K562 (cell line): ENCODE results near the gene BANP. TPM values are rescaled to one million over a fixed set of nuclear protein-coding genes. Genes with fewer than 3 reads are reported as not detected.
A peak's percentile ranks its signal among the peaks of the same experiment; 100 is the strongest.
"Not testable (repeated sequence)": the region's sequence is repeated elsewhere in the genome, so short reads cannot be mapped to it uniquely, and the experiment has no call there.

Source experiments
- ATAC-seq: fragments of 200-7000 bp; cut with Tn5 transposase; 3 replicates; pipeline ENCODE4 v1.9.1; 2020; ENCODE audit warnings: moderate library complexity
- BruUV-seq: library from RNA; stranded (reverse); fragments of 400-500 nt; replicated peaks from 2 replicates; lab custom pipeline; 2021; lab: Mats Ljungman, UMichigan
- CTCF ChIA-PET: fragments of 300-600 bp; formaldehyde crosslinking; extraction: SDS; loops from one replicate; lab custom pipeline; 2021; ENCODE audit warnings: low intra/inter-chr PET ratio; lab: Yijun Ruan, JAX
- POLR2A ChIA-PET: fragments of 300-600, 350-650 bp; sonication (Branson Sonifier 250); formaldehyde crosslinking; extraction: SDS; loops from one replicate; lab custom pipeline; 2021; ENCODE audit warnings: antibody characterized with exemption, inconsistent platforms; lab: Yijun Ruan, JAX
- DNase-seq, 4 experiments: peaks; one replicate each; pipeline versions ENCODE4 v3.0.0 to v3.0.0-alpha.2; 2011 to 2018; ENCODE audit warnings: low spot score in 3 of 4, mixed read lengths in 3 of 4; ENCODE audit errors: extremely low read depth in 1 of 4
- FAIRE-seq: peaks from 2 replicates; lab custom pipeline; 2011; peaks lifted over from hg19 to GRCh38; lab: Jason Lieb, UNC
- H2AFZ ChIP-seq: 2 replicates; pipeline ENCODE4 v1.6.0; 2011; ENCODE audit warnings: low read depth, low read length, control low read depth, inconsistent platforms
- H3K27ac ChIP-seq: fragments of 200-600 bp; 3 replicates; pipeline ENCODE4 v1.8.0; 2011; ENCODE audit warnings: low read depth, mild to moderate bottlenecking, control low read depth, inconsistent platforms, low read length, moderate library complexity, mixed read lengths; ENCODE audit errors: extremely low read depth
- H3K27me3 ChIP-seq, 2 experiments: fragments of 300-600 bp in 1 of 2; 2 replicates in 1 of 2; 3 replicates in 1 of 2; pipeline versions ENCODE4 v1.6.0 to v1.8.0; 2011; ENCODE audit warnings: inconsistent platforms in 2 of 2, low read length in 2 of 2, mild to moderate bottlenecking in 1 of 2, mixed read lengths in 1 of 2, moderate library complexity in 1 of 2; ENCODE audit not compliant: control insufficient read depth in 2 of 2, insufficient read depth in 2 of 2
- H3K36me3 ChIP-seq: fragments of 300-600 bp; 3 replicates; pipeline ENCODE4 v1.8.0; 2011; ENCODE audit warnings: mild to moderate bottlenecking, low read length, inconsistent platforms; ENCODE audit not compliant: control insufficient read depth, insufficient read depth
- H3K4me1 ChIP-seq, 2 experiments: fragments of 200-600 bp in 1 of 2; replicated peaks in 1 of 2; 2 replicates in 1 of 2; 3 replicates in 1 of 2; pipeline versions ENCODE4 v1.5.1 to v1.8.0; 2011; ENCODE audit warnings: inconsistent platforms in 2 of 2, low read length in 2 of 2, mild to moderate bottlenecking in 1 of 2, mixed read lengths in 1 of 2, moderate library complexity in 1 of 2; ENCODE audit not compliant: control insufficient read depth in 2 of 2, insufficient read depth in 2 of 2
- H3K4me2 ChIP-seq: 2 replicates; pipeline ENCODE4 v1.6.1; 2011; ENCODE audit warnings: low read length, control low read depth, inconsistent platforms, mixed read lengths; ENCODE audit not compliant: insufficient read depth
- H3K4me3 ChIP-seq: fragments of 200-600 bp; sonication (generic), shearing (Covaris generic); 2 replicates; pipeline ENCODE4 v1.5.1; 2016; ENCODE audit warnings: control low read depth, inconsistent platforms
- H3K79me2 ChIP-seq: fragments of 200-600 bp; 3 replicates; pipeline ENCODE4 v1.8.0; 2011; ENCODE audit warnings: low read length, inconsistent platforms; ENCODE audit not compliant: control insufficient read depth, insufficient read depth
- H3K9ac ChIP-seq, 2 experiments: 2 replicates each; pipeline versions ENCODE4 v1.6.0 to v1.6.1; 2011; ENCODE audit warnings: low read depth in 2 of 2, low read length in 2 of 2, control low read depth in 1 of 2, inconsistent platforms in 1 of 2, mild to moderate bottlenecking in 1 of 2, mixed read lengths in 1 of 2; ENCODE audit not compliant: insufficient read depth in 1 of 2
- H3K9me1 ChIP-seq: one replicate; pipeline ENCODE4 v1.6.0; 2011; ENCODE audit warnings: inconsistent platforms, mild to moderate bottlenecking, low read length, moderate library complexity; ENCODE audit not compliant: control insufficient read depth, insufficient read depth
- H3K9me3 ChIP-seq: replicated peaks from 2 replicates; pipeline ENCODE4 v1.5.1; 2011; ENCODE audit warnings: low read depth, low read length, inconsistent platforms; ENCODE audit not compliant: control insufficient read depth, insufficient read depth
- H4K20me1 ChIP-seq: replicated peaks from 2 replicates; pipeline ENCODE4 v1.6.1; 2011; ENCODE audit warnings: low read length, inconsistent platforms, mixed read lengths; ENCODE audit not compliant: control insufficient read depth, insufficient read depth
- BMI1 ChIP-seq: fragments of 150-350 bp; IDR thresholded peaks from 2 replicates; pipeline ENCODE4 v1.6.1; 2014; ENCODE audit warnings: low read length
- E2F3 ChIP-seq: fragments of 250-450 bp; sonication (Bioruptor Pico); IDR thresholded peaks from 2 replicates; pipeline ENCODE4 v1.4.0; 2020; ENCODE audit warnings: mild to moderate bottlenecking
- GATAD2B ChIP-seq: fragments of 450-650 bp; IDR thresholded peaks from 2 replicates; pipeline ENCODE4 v1.6.1; 2017; ENCODE audit warnings: mild to moderate bottlenecking, borderline replicate concordance
- HCFC1 ChIP-seq: IDR thresholded peaks from 2 replicates; pipeline ENCODE4 v1.6.1; 2012; ENCODE audit warnings: low read depth, low read length, improper control_type of control experiment
- MCM3 ChIP-seq: fragments of 450-650 bp; IDR thresholded peaks from 2 replicates; pipeline ENCODE4 v1.6.1; 2016
- NFIC ChIP-seq: fragments of 450-650 bp; IDR thresholded peaks from 2 replicates; pipeline ENCODE4 v1.6.1; 2017; ENCODE audit warnings: mild to moderate bottlenecking, inconsistent platforms
- NONO ChIP-seq, 2 experiments: fragments of 200-400 bp in 1 of 2; fragments of 450-650 bp in 1 of 2; formaldehyde crosslinking in 1 of 2; IDR thresholded peaks; 2 replicates each; pipeline ENCODE4 v1.6.1; 2017; ENCODE audit warnings: low read depth in 2 of 2, mild to moderate bottlenecking in 2 of 2, moderate library complexity in 2 of 2, low read length in 1 of 2
- PCBP2 ChIP-seq: fragments of 200-400 bp; formaldehyde crosslinking; IDR thresholded peaks from 2 replicates; pipeline ENCODE4 v1.6.1; 2018; ENCODE audit warnings: low read length, low read depth, mild to moderate bottlenecking, moderate library complexity; ENCODE audit not compliant: poor library complexity, severe bottlenecking
- RBM34 ChIP-seq: fragments of 200-400 bp; formaldehyde crosslinking; IDR thresholded peaks from 2 replicates; pipeline ENCODE4 v1.6.1; 2018; ENCODE audit warnings: low read length, borderline replicate concordance; ENCODE audit not compliant: insufficient read depth
- ZNF232 ChIP-seq: sonication (generic); formaldehyde crosslinking; IDR thresholded peaks from 2 replicates; pipeline ENCODE4 v1.8.0; 2022; ENCODE audit warnings: mild to moderate bottlenecking, missing genetic modification reagents
- ZNF778 ChIP-seq: fragments of 450-650 bp; formaldehyde crosslinking; IDR thresholded peaks from 2 replicates; pipeline ENCODE4 v1.4.0; 2020; ENCODE audit warnings: mild to moderate bottlenecking, moderate library complexity
- WGBS: fragments of 100-300 bp; shearing (Covaris generic); methylation state at CpG from one replicate; pipeline ENCODE4 v1.1.6; 2016; ENCODE audit warnings: low coverage, mixed read lengths; ENCODE audit not compliant: insufficient coverage; ENCODE audit errors: missing lambda C conversion rate; 5-methylcytosine and 5-hydroxymethylcytosine counted together
- in situ Hi-C: fragments of 300-500 bp; cut with MboI; formaldehyde crosslinking; loops from 4 replicates; pipeline ENCODE4 v1.15.0; 2018; ENCODE audit warnings: inconsistent platforms, mixed read lengths
- intact Hi-C: fragments of 100-400 bp; cut with micrococcal nuclease; formaldehyde crosslinking; loops from 2 replicates; pipeline ENCODE4 v1.14.2; 2022
- polyA plus RNA-seq, 8 experiments: library from polyadenylated mRNA; depleted of rRNA in 4 of 8; stranded (reverse) in 5 of 8; unstranded in 3 of 8; fragments of >200 nt; fragmentation: Nextera tagmentation in 2 of 8; fragmentation: Illumina TruSeq in 1 of 8; extraction: Ambion mirVana in 2 of 8; extraction: Trizol in 1 of 8; gene quantifications; 2 replicates each; pipeline versions ENCODE4 v1.2.1 to v1.2.3, GENCODE V29; 2011 to 2014; ENCODE audit warnings: inconsistent platforms in 1 of 8, missing spikeins in 1 of 8
- total RNA-seq, 7 experiments: library from RNA; depleted of rRNA in 6 of 7; stranded (reverse); fragments of >200 nt in 6 of 7; fragmentation: Illumina TruSeq in 2 of 7; extraction: Trizol in 2 of 7; gene quantifications; 2 replicates each; pipeline versions ENCODE4 v1.2.1 to v1.2.3, GENCODE V29; 2011 to 2021; ENCODE audit warnings: low replicate concordance in 1 of 7

BANP gene
- total and polyA plus RNA-seq, 9 of the 15 experiments (the other 6 are each of a cell fraction or from before 2014, with no cell fraction given) = 4.6 to 22.1 (median 15.6) TPM

GRCh38 chr16:87984180-87984579 lies 32.9 kb downstream of the BANP start:
- CTCF ChIA-PET, H3K4me2 ChIP-seq, H3K27me3 ChIP-seq, H3K27ac ChIP-seq, POLR2A ChIA-PET, H2AFZ ChIP-seq, in situ Hi-C loops, FAIRE-seq, H4K20me1 ChIP-seq, intact Hi-C loops, H3K9me3 ChIP-seq, H3K9ac ChIP-seq, DNase-seq, ATAC-seq, H3K4me1 ChIP-seq, H3K4me3 ChIP-seq, H3K79me2 ChIP-seq, BruUV-seq, H3K9me1 ChIP-seq: not testable (repeated sequence)
- peaks cover 16% of the 10 kb centered on the region; the same call in 2 of the 3 replicates for H3K36me3 ChIP-seq
- 83% methylated on average over 7 of the region's 15 CpGs for WGBS
- TF ChIP-seq NFIC = peak; percentile 23; the same call in 1 of the 2 replicates

- in situ Hi-C loops = no loop called here
- Histone ChIP-seq H3K9me3 (no peaks in the 10 kb centered on the region), H3K4me3 (no peak overlapping the region), H3K9ac (peak overlapping the region in 1 of 2 experiments; percentile 35; a peak in 1 of 4 replicates), H3K4me1 (peaks cover 0 to 2% of the 10 kb centered on the region in 2 experiments; a peak in 2 of 5 replicates), H3K4me2 (no peak overlapping the region), H3K27me3 (no peaks in the 10 kb centered on the region), H2AFZ (no peak overlapping the region), H3K36me3 (peaks cover 16% of the 10 kb centered on the region; the same call in 2 of the 3 replicates), H4K20me1 (no peaks in the 10 kb centered on the region), H3K9me1 (no peaks in the 10 kb centered on the region), H3K79me2 (no peaks in the 10 kb centered on the region), H3K27ac (no peak overlapping the region)
- CTCF ChIA-PET = no interaction called here
- no TSS peak for BruUV-seq
- WGBS = 92% methylated on average over 24 of the region's 28 CpGs
- POLR2A ChIA-PET = no interaction called here
- no peak for TF ChIP-seq E2F3
- no peak for TF ChIP-seq RBM34
- no peak for TF ChIP-seq ZNF778 (CRISPR knock-in tag)
- no peak for TF ChIP-seq MCM3
- TF ChIP-seq GATAD2B = no peak
- TF ChIP-seq HCFC1 = no peak
- TF ChIP-seq ZNF232 = no peak
- no peak for TF ChIP-seq NONO (IDR thresholded peaks at IDR 0.05; ENCODE audit: low read depth in 2 of 2, low read length in 1 of 2)
- no peak for TF ChIP-seq PCBP2
- no peak for TF ChIP-seq BMI1
- DNase-seq (no peak), ATAC-seq (no peak), FAIRE-seq (no peak)
- intact Hi-C loops = no loop called here
These were observed 33.5 kb downstream of the BANP start for GRCh38 chr16:87984632-87985267.
